HepG2 (cell line): ENCODE data around the gene HS3ST3B1. TPM values are rescaled to one million over a fixed set of nuclear protein-coding genes. Genes with fewer than 3 reads are reported as not detected.

Experiments used
- AHDC1 ChIP-seq: sonication (generic); formaldehyde crosslinking; IDR thresholded peaks from 2 replicates; pipeline ENCODE4 v1.5.1; 2020; ENCODE audit warnings: mild to moderate bottlenecking, missing genetic modification reagents, borderline replicate concordance
- CC2D1A ChIP-seq: sonication (generic); formaldehyde crosslinking; IDR thresholded peaks from 2 replicates; pipeline ENCODE4 v1.8.1; 2023; ENCODE audit warnings: mild to moderate bottlenecking, missing genetic modification reagents
- CCDC6 ChIP-seq: sonication (generic); formaldehyde crosslinking; IDR thresholded peaks from 2 replicates; pipeline ENCODE4 v1.8.1; 2022; ENCODE audit warnings: mild to moderate bottlenecking, missing genetic modification reagents, moderate library complexity
- CREM ChIP-seq, 2 experiments: sonication (generic) in 1 of 2; formaldehyde crosslinking in 1 of 2; IDR thresholded peaks; 2 replicates each; pipeline versions ENCODE4 v1.4.0 to v1.6.1; 2016 to 2020; ENCODE audit warnings: antibody characterized with exemption in 1 of 2, mild to moderate bottlenecking in 1 of 2, missing genetic modification reagents in 1 of 2
- DZIP1 ChIP-seq: sonication (generic); formaldehyde crosslinking; IDR thresholded peaks from 2 replicates; pipeline ENCODE4 v1.5.0; 2020; ENCODE audit warnings: mild to moderate bottlenecking, missing genetic modification reagents
- FOSL2 ChIP-seq: sonication (generic); formaldehyde crosslinking; IDR thresholded peaks from 2 replicates; pipeline ENCODE4 v1.4.0; 2020; ENCODE audit warnings: missing genetic modification reagents
- HOXA9 ChIP-seq: sonication (generic); formaldehyde crosslinking; IDR thresholded peaks from 2 replicates; pipeline ENCODE4 v1.8.1; 2022; ENCODE audit warnings: missing genetic modification reagents, mild to moderate bottlenecking, moderate library complexity, borderline replicate concordance
- MBD4 ChIP-seq: IDR thresholded peaks from 2 replicates; pipeline ENCODE4 v1.6.1; 2012; ENCODE audit warnings: low read length, inconsistent platforms, borderline replicate concordance
- PCBP1 ChIP-seq: fragments of 200-400 bp; formaldehyde crosslinking; IDR thresholded peaks from 2 replicates; pipeline ENCODE4 v1.6.1; 2017; ENCODE audit warnings: mild to moderate bottlenecking, low read depth, low read length, borderline replicate concordance
- RBFOX2 ChIP-seq: fragments of 200-400 bp; formaldehyde crosslinking; IDR thresholded peaks from 2 replicates; pipeline ENCODE4 v1.6.1; 2017; ENCODE audit warnings: low read depth, mild to moderate bottlenecking, low read length
- RXRB ChIP-seq: IDR thresholded peaks from 2 replicates; pipeline ENCODE4 v1.6.1; 2016; ENCODE audit warnings: borderline replicate concordance, missing genetic modification reagents, missing compliant biosample characterization
- SMARCE1 ChIP-seq: fragments of 450-650 bp; IDR thresholded peaks from 2 replicates; pipeline ENCODE4 v1.6.1; 2017; ENCODE audit warnings: borderline replicate concordance
- TGIF2 ChIP-seq: IDR thresholded peaks from 2 replicates; pipeline ENCODE4 v1.6.1; 2016; ENCODE audit warnings: control low read depth, missing compliant biosample characterization
- ZBTB20 ChIP-seq: sonication (generic); formaldehyde crosslinking; IDR thresholded peaks from 2 replicates; pipeline ENCODE4 v1.8.1; 2023; ENCODE audit warnings: missing genetic modification reagents, low read depth, mild to moderate bottlenecking, borderline replicate concordance
- ZC3H13 ChIP-seq: sonication (generic); formaldehyde crosslinking; IDR thresholded peaks from 2 replicates; pipeline ENCODE4 v1.8.1; 2023; ENCODE audit warnings: mild to moderate bottlenecking, missing genetic modification reagents, moderate library complexity
- ZNF557 ChIP-seq: sonication (generic); formaldehyde crosslinking; IDR thresholded peaks from 2 replicates; pipeline ENCODE4 v1.4.0; 2020; ENCODE audit warnings: missing genetic modification reagents
- ZNF883 ChIP-seq: sonication (generic); formaldehyde crosslinking; IDR thresholded peaks from 2 replicates; pipeline ENCODE4 v1.5.1; 2020; ENCODE audit warnings: mild to moderate bottlenecking, missing genetic modification reagents; ENCODE audit errors: not compliant biosample characterization
- ZSCAN21 ChIP-seq: sonication (generic); formaldehyde crosslinking; IDR thresholded peaks from 2 replicates; pipeline ENCODE4 v1.8.0; 2022; ENCODE audit warnings: mild to moderate bottlenecking, missing genetic modification reagents, moderate library complexity, borderline replicate concordance
- polyA plus RNA-seq, 8 experiments: library from polyadenylated mRNA; depleted of rRNA in 3 of 8; stranded (reverse) in 7 of 8; unstranded in 1 of 8; fragments of >200 nt; fragmentation: Illumina TruSeq in 4 of 8; extraction: Trizol in 4 of 8; gene quantifications; 2 replicates each; pipeline versions ENCODE4 v1.2.1 to v1.2.3, GENCODE V29; 2011 to 2016; ENCODE audit warnings: low read depth in 4 of 8, missing spikeins in 1 of 8, mixed read lengths in 1 of 8; ENCODE audit not compliant: insufficient read depth in 1 of 8
- total RNA-seq, 5 experiments: library from RNA; depleted of rRNA; stranded (reverse); fragments of >200 nt; fragmentation: Illumina TruSeq; extraction: Trizol; gene quantifications; 2 replicates each; pipeline ENCODE4 v1.2.3, GENCODE V29; 2016; ENCODE audit warnings: low read depth in 1 of 5

Gene HS3ST3B1
- total and polyA plus RNA-seq, 2 of the 13 experiments (the other 11 are each of a cell fraction or from before 2014, with no cell fraction given) = 15.7 to 39.5 TPM

GRCh38 chr17:14308965-14309879, 8.3 kb downstream of the HS3ST3B1 start (continued):
- TF ChIP-seq DZIP1 (CRISPR knock-in tag) = no peak
- TF ChIP-seq TGIF2 (CRISPR knock-in tag) = peak; percentile 56; the same call in 1 of the 2 replicates
- TF ChIP-seq CC2D1A = peak; percentile 60; the same call in 1 of the 2 replicates
- peak; percentile 60; the same call in 1 of the 2 replicates for TF ChIP-seq RXRB (CRISPR knock-in tag)
- no peak for TF ChIP-seq HOXA9 (CRISPR knock-in tag)
- no peak for TF ChIP-seq MBD4
- TF ChIP-seq ZC3H13 = peak; percentile 100
- TF ChIP-seq AHDC1 (CRISPR knock-in tag) = no peak; the same call in 1 of the 2 replicates
- peak; percentile 89; the same call in 1 of the 2 replicates for TF ChIP-seq ZNF557 (CRISPR knock-in tag)
- TF ChIP-seq ZSCAN21 (CRISPR knock-in tag) = peak; percentile 75; the same call in 1 of the 2 replicates
- TF ChIP-seq FOSL2 = peak; percentile 44
- TF ChIP-seq CREM (IDR thresholded peaks at IDR 0.05) = 0 out of 2 replicates have a peak, but pooled peaks have one; percentile 39
- TF ChIP-seq CREM (CRISPR knock-in tag; IDR thresholded peaks at IDR 0.05) = no peak
- peak; percentile 67; the same call in 1 of the 2 replicates for TF ChIP-seq ZBTB20 (CRISPR knock-in tag)
- TF ChIP-seq ZNF883 = peak; percentile 79
- 0 out of 2 replicates have a peak, but pooled peaks have one; percentile 28 for TF ChIP-seq PCBP1
- TF ChIP-seq CCDC6 (CRISPR knock-in tag) = peak; percentile 97
- peak; percentile 97 for TF ChIP-seq RBFOX2
- TF ChIP-seq SMARCE1 = no peak
